ENCODE results near the gene POLR3GL.

- TF ChIP-seq EZH2 (IDR thresholded peaks at IDR 0.05; ENCODE audit: borderline replicate concordance, low read length) (no peak), CTCF (conservative IDR thresholded peaks at IDR 0.05 in 1 of 2, IDR thresholded peaks at IDR 0.05 in 1 of 2; ENCODE audit: extremely low read depth in 1 of 2, insufficient read depth in 1 of 2, low read depth in 1 of 2, low read length in 2 of 2) (no peak)
These were observed 3.4 kb upstream of the POLR3GL start for GRCh38 chr1:145961109-145961424.
